Ishikawa (cell line): Measurements from ENCODE around the gene RHOC.

Experiments
- CEBPB ChIP-seq: IDR thresholded peaks from 2 replicates; pipeline ENCODE4 v1.6.1; 2012
- CREB1 ChIP-seq: IDR thresholded peaks from 2 replicates; pipeline ENCODE4 v1.6.1; 2012; ENCODE audit warnings: low read depth
- EGR1 ChIP-seq: IDR thresholded peaks from 2 replicates; pipeline ENCODE4 v1.6.1; 2012
- EP300 ChIP-seq: IDR thresholded peaks from 2 replicates; pipeline ENCODE4 v1.6.1; 2012; ENCODE audit warnings: borderline replicate concordance
- FOXM1 ChIP-seq: IDR thresholded peaks from 2 replicates; pipeline ENCODE4 v1.6.1; 2012; ENCODE audit warnings: low read depth, borderline replicate concordance
- NFIC ChIP-seq: IDR thresholded peaks from 2 replicates; pipeline ENCODE4 v1.6.1; 2012
- TCF12 ChIP-seq: IDR thresholded peaks from 2 replicates; pipeline ENCODE4 v1.6.1; 2012; ENCODE audit warnings: low read depth
- USF1 ChIP-seq: IDR thresholded peaks from 2 replicates; pipeline ENCODE4 v1.6.1; 2012
- TF ChIP-seq, protein P1 (sequence below): IDR thresholded peaks from 2 replicates; pipeline ENCODE4 v1.6.1; 2012

GRCh38 chr1:112731451-112731850 lies 24.5 kb upstream of the RHOC start:
- no peak for TF ChIP-seq CREB1
- TF ChIP-seq TCF12: no peak
- TF ChIP-seq, protein P1, sequence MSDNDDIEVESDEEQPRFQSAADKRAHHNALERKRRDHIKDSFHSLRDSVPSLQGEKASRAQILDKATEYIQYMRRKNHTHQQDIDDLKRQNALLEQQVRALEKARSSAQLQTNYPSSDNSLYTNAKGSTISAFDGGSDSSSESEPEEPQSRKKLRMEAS: no peak
- TF ChIP-seq EGR1: no peak
- no peak for TF ChIP-seq FOXM1
- TF ChIP-seq USF1: no peak
- TF ChIP-seq NFIC: no peak
- TF ChIP-seq EP300: no peak
- TF ChIP-seq CEBPB: no peak
